HG02763 (cell line): ENCODE measurements around the gene RGS19.
A peak's percentile ranks its signal among the peaks of the same experiment; 100 is the strongest.

Experiments
- ATAC-seq: cut with Tn5 transposase; IDR thresholded peaks from one replicate; pipeline ENCODE4 v1.9.1; 2021; ENCODE audit warnings: mild to moderate bottlenecking, moderate library complexity; ENCODE audit not compliant: unreplicated experiment

Gene RGS19

DNA sequence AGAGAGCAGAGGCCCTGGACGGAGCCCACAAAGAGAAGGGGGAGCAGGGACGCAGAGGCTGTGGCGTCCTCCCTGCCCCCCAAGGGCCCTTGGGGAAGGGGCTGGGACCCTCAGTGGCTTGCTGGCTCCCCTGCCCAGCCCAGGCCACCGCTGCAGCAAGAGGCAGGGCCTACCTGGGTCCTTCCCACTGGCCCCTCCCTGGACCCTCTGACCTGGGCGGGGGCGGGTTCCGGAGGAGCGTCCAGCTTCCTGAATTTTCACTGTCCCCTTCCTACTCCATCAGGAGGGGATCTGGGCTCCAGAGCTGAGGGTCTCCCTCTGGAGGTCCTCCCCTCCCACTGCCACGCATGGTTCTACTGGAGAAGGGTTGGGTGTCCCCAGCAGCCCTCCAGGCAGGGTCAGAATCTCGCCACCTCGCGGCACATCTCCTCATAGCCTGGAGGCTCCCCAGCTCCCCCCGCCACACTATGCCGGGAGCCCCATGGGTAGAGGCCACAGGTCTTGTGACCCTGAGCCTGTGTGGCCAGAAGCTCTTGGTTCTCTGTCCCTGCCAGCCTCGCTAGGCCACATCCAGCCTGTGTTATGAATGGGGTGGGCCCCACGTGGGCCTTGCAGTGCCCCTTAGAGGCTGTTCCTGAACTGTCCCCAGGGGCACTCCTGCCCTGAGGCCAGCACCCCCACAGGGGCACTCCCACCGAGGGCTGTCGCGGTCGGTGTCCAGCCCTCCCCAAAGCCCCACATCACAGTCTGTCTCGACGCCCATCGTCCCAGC, 28.9 kb downstream of the RGS19 start:
- ATAC-seq = no peak

DNA sequence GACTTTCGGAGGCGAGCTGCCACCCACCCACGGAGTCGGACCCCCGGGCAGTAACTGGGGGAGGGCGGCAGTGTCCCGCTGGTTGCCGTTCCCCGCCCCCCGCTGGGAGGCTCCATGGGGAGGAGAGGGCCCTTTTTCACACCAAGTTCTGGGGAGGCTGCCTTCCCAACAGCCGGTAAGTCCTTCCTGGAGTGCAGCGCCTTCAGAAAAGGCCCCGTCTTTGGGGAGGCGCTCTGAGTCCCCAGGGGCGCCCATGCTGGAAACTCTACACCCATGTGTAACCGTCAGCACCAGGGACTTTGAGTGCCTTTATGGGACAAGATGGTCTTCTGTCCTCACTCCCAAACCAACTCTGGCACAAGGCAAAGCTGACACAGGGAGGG, 29.4 kb downstream of the RGS19 start:
- ATAC-seq = no peak

DNA sequence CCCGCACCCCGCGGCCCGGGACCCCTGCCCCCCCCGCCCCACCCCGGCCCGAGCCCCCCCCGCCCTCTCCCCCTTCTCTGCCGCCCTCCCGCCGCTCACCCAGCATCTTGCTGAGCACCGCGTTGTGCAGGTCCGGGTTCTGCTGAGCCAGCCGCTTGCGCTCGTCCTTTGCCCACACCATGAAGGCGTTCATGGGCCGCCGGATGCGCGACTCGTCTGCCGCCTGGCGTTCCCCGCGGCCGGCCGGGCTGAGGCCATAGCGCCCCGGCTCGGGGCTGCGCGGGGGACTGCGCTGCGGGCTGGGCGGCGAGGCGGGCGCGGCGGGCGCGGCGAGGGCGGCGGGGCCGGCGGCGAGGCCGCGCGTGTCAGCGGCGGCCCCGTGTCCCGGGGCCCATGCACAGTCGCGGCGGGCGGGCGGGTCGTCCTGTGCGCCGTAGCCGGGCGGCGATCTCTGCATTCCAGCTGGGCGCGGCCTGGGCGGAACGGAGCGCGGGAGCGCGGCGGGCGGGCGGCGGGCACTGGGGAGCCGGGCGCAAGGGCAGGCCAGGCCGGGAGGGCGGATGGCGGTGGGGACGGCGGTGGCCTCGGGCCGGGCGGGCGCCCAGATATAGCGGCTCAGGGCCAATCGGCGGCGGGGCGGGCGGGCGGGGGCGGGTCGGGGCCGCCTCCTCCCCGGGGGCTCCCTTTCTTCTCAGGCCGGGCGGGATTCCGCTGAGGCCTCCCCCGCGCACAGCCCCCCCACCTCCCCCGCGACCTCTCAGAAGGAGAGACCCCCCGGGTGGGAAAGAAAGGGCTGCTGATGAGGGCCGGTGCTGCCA, 30.0 kb downstream of the RGS19 start, which contains the start of gene SOX18:
SOX18 (minus strand) TSS at position 580 of the 818 bp plus-strand sequence; CDS start at position 457, 123 bp downstream.
- ATAC-seq = no peak

- no peak for ATAC-seq
Observed at GRCh38 chr20:64048402-64049044, 30.8 kb downstream of the RGS19 start.

DNA sequence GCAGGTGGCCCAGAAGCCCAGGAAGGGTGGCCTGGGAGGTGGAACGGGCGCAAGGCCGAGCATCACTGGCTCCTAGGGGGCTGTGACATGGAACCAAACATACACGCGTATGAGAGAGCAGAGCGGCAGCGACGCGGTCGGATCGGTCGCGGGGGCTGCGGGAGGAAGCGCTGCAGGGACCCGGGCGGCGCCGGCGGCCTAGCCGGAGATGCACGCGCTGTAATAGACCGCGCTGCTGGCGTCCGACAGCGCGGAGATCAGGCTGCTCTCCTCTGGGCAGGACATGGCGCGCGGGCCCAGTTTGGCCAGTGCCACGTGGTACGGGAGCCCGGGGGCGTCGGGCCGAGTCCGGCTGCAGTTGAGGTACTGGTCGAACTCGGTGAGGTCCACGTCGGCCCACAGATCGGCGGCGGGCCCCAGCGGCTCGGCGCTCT, 31.3 kb downstream of the RGS19 start:
- ATAC-seq = no peak

DNA sequence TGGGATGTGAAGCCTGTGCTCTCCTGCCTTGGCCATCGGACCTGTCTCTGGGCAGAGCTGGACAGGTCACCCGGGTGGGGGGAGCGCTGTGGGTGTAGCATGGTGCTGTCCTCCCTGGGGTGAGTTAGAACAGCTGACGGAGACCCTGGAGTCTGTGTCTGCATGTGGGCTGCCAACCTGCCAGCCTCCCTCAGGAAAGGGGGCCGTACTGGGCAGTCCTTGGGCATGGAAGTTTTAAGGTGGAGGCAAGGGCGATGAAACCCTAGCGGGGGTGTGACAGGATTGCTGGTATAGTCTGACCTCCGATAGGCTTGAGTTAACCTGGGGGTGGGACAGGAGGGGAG, 32.3 kb downstream of the RGS19 start:
- no peak for ATAC-seq

GRCh38 chr20:64045346-64046011, 33.8 kb downstream of the RGS19 start:
- ATAC-seq = no peak

- ATAC-seq = no peak
Observed at GRCh38 chr20:64044484-64045247, 34.7 kb downstream of the RGS19 start.

- no peak for ATAC-seq
Observed at GRCh38 chr20:64043768-64044167, 35.5 kb downstream of the RGS19 start.

GRCh38 chr20:64042054-64042781, 37.1 kb downstream of the RGS19 start:
- no peak for ATAC-seq

DNA sequence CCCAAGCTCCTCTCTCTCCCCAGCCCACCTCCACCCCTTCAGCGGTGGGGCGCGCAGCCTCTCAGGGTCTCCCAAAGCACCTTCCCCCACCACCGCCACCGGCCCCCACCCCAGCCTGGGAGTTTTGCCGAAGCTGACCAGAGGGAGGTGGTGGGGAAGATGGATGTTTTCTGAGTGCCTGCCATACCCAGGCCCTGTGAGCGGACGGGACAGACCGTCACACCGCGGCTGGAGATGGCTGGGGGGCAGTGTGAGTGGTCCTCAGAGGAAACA, 37.6 kb downstream of the RGS19 start:
- ATAC-seq = no peak

GRCh38 chr20:64041040-64041780, 38.1 kb downstream of the RGS19 start:
- ATAC-seq = no peak

GRCh38 chr20:64040231-64041039, 38.9 kb downstream of the RGS19 start:
- no peak for ATAC-seq

- ATAC-seq = no peak
Observed at GRCh38 chr20:64039293-64040160, 39.8 kb downstream of the RGS19 start.

DNA sequence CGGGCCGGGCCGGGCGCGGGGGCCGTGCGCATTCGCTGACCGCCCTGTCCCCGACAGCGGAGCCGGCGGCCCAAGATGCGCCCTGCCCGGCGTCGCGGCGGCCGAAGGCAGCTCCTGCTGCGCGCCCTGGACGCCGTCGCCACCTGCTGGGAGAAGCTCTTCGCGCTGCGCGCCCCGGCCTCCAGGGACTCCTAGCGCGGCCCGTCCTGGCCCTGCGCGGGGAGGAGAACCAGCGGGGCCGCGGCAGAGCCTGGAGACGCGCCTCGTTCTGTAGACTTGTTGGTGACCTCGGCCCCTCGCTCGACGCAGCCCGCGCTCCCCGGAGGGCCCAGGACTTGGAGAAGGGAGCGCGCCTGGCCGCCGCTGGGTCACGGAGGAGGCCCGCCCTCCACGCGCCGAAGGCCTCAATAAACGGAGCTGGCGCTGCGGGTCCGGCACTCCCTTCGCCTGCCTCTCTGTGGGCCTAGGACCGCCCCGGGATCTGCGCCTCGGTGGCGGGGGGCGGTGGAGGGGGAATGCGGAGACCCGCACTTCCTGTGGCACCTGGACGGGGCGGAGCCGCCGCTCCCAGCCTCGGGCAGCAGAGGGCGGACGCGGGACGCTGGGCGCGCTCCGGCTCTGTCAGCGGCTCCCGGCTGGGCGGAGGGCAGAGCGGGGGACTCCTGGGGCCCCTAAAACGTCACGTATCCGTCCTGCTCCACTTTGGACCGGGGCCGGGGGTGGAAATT, 40.6 kb downstream of the RGS19 start:
- ATAC-seq = peak; percentile 50

- no peak for ATAC-seq
Observed at GRCh38 chr20:64038224-64038564, 41.1 kb downstream of the RGS19 start.
